HEK293 (cell line): ENCODE results near the gene ZC2HC1C.
A peak's percentile ranks its signal among the peaks of the same experiment; 100 is the strongest.

Experiments
- CTCF ChIP-seq: fragments of 450-650 bp; formaldehyde crosslinking; IDR thresholded peaks from 2 replicates; pipeline ENCODE4 v1.5.1; 2016; ENCODE audit warnings: missing biosample characterization, missing genetic modification characterization
- GLI4 ChIP-seq: fragments of 450-650 bp; formaldehyde crosslinking; IDR thresholded peaks from 2 replicates; pipeline ENCODE4 v1.5.1; 2016; ENCODE audit warnings: missing biosample characterization, missing genetic modification characterization
- GLIS2 ChIP-seq: fragments of 450-650 bp; formaldehyde crosslinking; IDR thresholded peaks from 2 replicates; pipeline ENCODE4 v1.5.1; 2016; ENCODE audit warnings: missing biosample characterization, missing genetic modification characterization
- MZF1 ChIP-seq: fragments of 450-650 bp; formaldehyde crosslinking; IDR thresholded peaks from 2 replicates; pipeline ENCODE4 v1.5.1; 2017; ENCODE audit warnings: missing biosample characterization, missing genetic modification characterization, borderline replicate concordance
- OVOL3 ChIP-seq: fragments of 450-650 bp; formaldehyde crosslinking; IDR thresholded peaks from 2 replicates; pipeline ENCODE4 v1.5.1; 2016; ENCODE audit warnings: missing biosample characterization, missing genetic modification characterization
- SALL2 ChIP-seq: fragments of 450-650 bp; formaldehyde crosslinking; IDR thresholded peaks from 2 replicates; pipeline ENCODE4 v1.5.0; 2017; ENCODE audit warnings: missing biosample characterization, mild to moderate bottlenecking, missing genetic modification characterization, borderline replicate concordance
- SP2 ChIP-seq: fragments of 450-650 bp; formaldehyde crosslinking; IDR thresholded peaks from 2 replicates; pipeline ENCODE4 v1.5.1; 2016; ENCODE audit warnings: missing biosample characterization, missing genetic modification characterization
- SP3 ChIP-seq: fragments of 450-650 bp; formaldehyde crosslinking; IDR thresholded peaks from 2 replicates; pipeline ENCODE4 v1.5.1; 2016; ENCODE audit warnings: missing biosample characterization, missing genetic modification characterization
- YY2 ChIP-seq: fragments of 450-650 bp; formaldehyde crosslinking; IDR thresholded peaks from 2 replicates; pipeline ENCODE4 v1.5.1; 2016; ENCODE audit warnings: missing biosample characterization, missing genetic modification characterization
- ZBTB1 ChIP-seq: fragments of 450-650 bp; formaldehyde crosslinking; IDR thresholded peaks from 2 replicates; pipeline ENCODE4 v1.5.1; 2016; ENCODE audit warnings: missing biosample characterization, missing genetic modification characterization
- ZBTB11 ChIP-seq: fragments of 450-650 bp; formaldehyde crosslinking; conservative IDR thresholded peaks from 2 replicates; pipeline ENCODE4 v1.5.1; 2016; ENCODE audit warnings: low read depth, missing biosample characterization, missing genetic modification characterization
- ZBTB17 ChIP-seq: fragments of 450-650 bp; formaldehyde crosslinking; IDR thresholded peaks from 2 replicates; pipeline ENCODE4 v1.5.1; 2016; ENCODE audit warnings: missing biosample characterization, missing genetic modification characterization
- ZBTB20 ChIP-seq: fragments of 450-650 bp; formaldehyde crosslinking; IDR thresholded peaks from 2 replicates; pipeline ENCODE4 v1.5.1; 2016; ENCODE audit warnings: missing biosample characterization, missing genetic modification characterization
- ZNF140 ChIP-seq: fragments of 450-650 bp; formaldehyde crosslinking; IDR thresholded peaks from 2 replicates; pipeline ENCODE4 v1.5.1; 2016; ENCODE audit warnings: missing biosample characterization, missing genetic modification characterization
- ZNF146 ChIP-seq: fragments of 450-650 bp; formaldehyde crosslinking; IDR thresholded peaks from 2 replicates; pipeline ENCODE4 v1.5.1; 2016; ENCODE audit warnings: missing biosample characterization, missing genetic modification characterization
- ZNF16 ChIP-seq: fragments of 450-650 bp; formaldehyde crosslinking; IDR thresholded peaks from 2 replicates; pipeline ENCODE4 v1.5.1; 2016; ENCODE audit warnings: low read depth, missing biosample characterization, missing genetic modification characterization
- ZNF202 ChIP-seq: fragments of 450-650 bp; formaldehyde crosslinking; IDR thresholded peaks from 2 replicates; pipeline ENCODE4 v1.5.1; 2016; ENCODE audit warnings: missing biosample characterization, missing genetic modification characterization, borderline replicate concordance
- ZNF292 ChIP-seq: fragments of 450-650 bp; formaldehyde crosslinking; IDR thresholded peaks from 2 replicates; pipeline ENCODE4 v1.5.1; 2016; ENCODE audit warnings: low read depth, missing biosample characterization, missing genetic modification characterization, borderline replicate concordance
- ZNF513 ChIP-seq: fragments of 450-650 bp; IDR thresholded peaks from 2 replicates; pipeline ENCODE4 v1.5.1; 2018; ENCODE audit warnings: missing biosample characterization, missing genetic modification characterization
- ZNF518A ChIP-seq: fragments of 450-650 bp; formaldehyde crosslinking; conservative IDR thresholded peaks from 2 replicates; pipeline ENCODE4 v1.5.1; 2016; ENCODE audit warnings: low read depth, missing biosample characterization, missing genetic modification characterization
- ZNF544 ChIP-seq: fragments of 450-650 bp; formaldehyde crosslinking; IDR thresholded peaks from 2 replicates; pipeline ENCODE4 v1.5.0; 2017; ENCODE audit warnings: missing biosample characterization, missing genetic modification characterization
- ZNF560 ChIP-seq: fragments of 450-650 bp; formaldehyde crosslinking; IDR thresholded peaks from 2 replicates; pipeline ENCODE4 v1.5.1; 2017; ENCODE audit warnings: missing biosample characterization, missing genetic modification characterization, borderline replicate concordance
- ZNF837 ChIP-seq: fragments of 450-650 bp; formaldehyde crosslinking; IDR thresholded peaks from 2 replicates; pipeline ENCODE4 v1.5.1; 2016; ENCODE audit warnings: missing biosample characterization, missing genetic modification characterization
- ZSCAN30 ChIP-seq: fragments of 450-650 bp; IDR thresholded peaks from 2 replicates; pipeline ENCODE4 v1.5.1; 2018; ENCODE audit warnings: missing biosample characterization, mild to moderate bottlenecking, missing genetic modification characterization, moderate library complexity
- TF ChIP-seq, protein P1 (sequence below): sonication (generic); formaldehyde crosslinking; IDR thresholded peaks from 2 replicates; pipeline ENCODE4 v1.8.1; 2022; ENCODE audit warnings: mild to moderate bottlenecking, moderate library complexity, missing genetic modification reagents
- TF ChIP-seq, protein P2 (sequence below): fragments of 450-650 bp; formaldehyde crosslinking; IDR thresholded peaks from 2 replicates; pipeline ENCODE4 v1.5.1; 2017; ENCODE audit warnings: missing biosample characterization, missing genetic modification characterization

Gene ZC2HC1C

DNA sequence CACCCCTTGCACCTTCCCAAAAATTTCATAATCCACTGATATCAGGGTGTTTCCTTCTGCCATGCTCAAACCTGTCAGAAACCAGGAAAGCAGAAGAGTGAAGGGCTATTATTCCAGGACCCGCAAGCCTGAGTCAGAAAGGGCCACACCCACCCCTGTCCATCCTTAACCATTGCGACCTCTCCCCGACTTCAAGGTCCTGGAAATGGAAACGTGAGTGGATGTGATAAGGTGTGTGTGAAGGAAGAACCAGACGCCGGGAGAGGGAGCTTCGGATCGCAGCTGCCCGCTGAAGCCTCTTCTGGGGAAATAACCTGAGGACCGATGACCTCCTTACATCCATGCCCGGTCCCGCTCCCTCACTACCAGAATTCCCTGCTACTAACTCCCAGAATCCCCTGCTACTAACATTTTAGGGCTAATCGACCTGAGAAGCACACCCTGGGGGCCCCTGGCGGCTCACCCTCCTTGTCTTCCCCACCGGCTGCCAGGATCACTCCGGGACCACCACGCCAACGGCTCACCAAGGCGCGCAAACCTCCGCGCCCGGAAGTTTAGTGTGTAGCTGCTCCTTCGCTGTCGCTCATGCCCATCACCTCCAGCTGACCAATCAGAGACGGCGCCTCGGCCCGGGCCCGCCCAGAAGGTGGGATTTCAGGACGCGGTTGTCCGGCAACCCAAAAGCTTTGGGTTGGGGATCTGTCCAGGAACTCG lies 5.8 kb upstream of the ZC2HC1C start, which contains the start of gene ACYP1 (continued):
- TF ChIP-seq CTCF (tag by site-specific recombination) (no peak; the same call in 1 of the 2 replicates), ZBTB20 (tag by site-specific recombination) (peak; percentile 26; the same call in 1 of the 2 replicates), ZNF292 (no peak), ZNF146 (tag by site-specific recombination) (no peak), ZNF513 (tag by site-specific recombination) (no peak), ZBTB11 (tag by site-specific recombination) (peak; percentile 69), OVOL3 (tag by site-specific recombination) (no peak), ZNF837 (tag by site-specific recombination) (no peak), YY2 (tag by site-specific recombination) (no peak), MZF1 (no peak), SP3 (tag by site-specific recombination) (peak; percentile 56), ZNF518A (no peak), ZBTB1 (tag by site-specific recombination) (no peak), ZNF560 (tag by site-specific recombination) (no peak), SP2 (peak; percentile 92), ZSCAN30 (peak; percentile 27; the same call in 1 of the 2 replicates), SALL2 (tag by site-specific recombination) (no peak), GLI4 (tag by site-specific recombination) (no peak), ZNF16 (tag by site-specific recombination) (no peak), GLIS2 (tag by site-specific recombination) (peak; percentile 78), ZBTB17 (tag by site-specific recombination) (peak; percentile 51), ZNF544 (tag by site-specific recombination) (no peak), ZNF202 (tag by site-specific recombination) (no peak), ZNF140 (tag by site-specific recombination) (no peak)
- TF ChIP-seq, protein P1, sequence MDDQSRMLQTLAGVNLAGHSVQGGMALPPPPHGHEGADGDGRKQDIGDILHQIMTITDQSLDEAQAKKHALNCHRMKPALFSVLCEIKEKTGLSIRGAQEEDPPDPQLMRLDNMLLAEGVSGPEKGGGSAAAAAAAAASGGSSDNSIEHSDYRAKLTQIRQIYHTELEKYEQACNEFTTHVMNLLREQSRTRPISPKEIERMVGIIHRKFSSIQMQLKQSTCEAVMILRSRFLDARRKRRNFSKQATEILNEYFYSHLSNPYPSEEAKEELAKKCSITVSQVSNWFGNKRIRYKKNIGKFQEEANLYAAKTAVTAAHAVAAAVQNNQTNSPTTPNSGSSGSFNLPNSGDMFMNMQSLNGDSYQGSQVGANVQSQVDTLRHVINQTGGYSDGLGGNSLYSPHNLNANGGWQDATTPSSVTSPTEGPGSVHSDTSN (CRISPR knock-in tag): peak; percentile 97
- TF ChIP-seq, protein P2, sequence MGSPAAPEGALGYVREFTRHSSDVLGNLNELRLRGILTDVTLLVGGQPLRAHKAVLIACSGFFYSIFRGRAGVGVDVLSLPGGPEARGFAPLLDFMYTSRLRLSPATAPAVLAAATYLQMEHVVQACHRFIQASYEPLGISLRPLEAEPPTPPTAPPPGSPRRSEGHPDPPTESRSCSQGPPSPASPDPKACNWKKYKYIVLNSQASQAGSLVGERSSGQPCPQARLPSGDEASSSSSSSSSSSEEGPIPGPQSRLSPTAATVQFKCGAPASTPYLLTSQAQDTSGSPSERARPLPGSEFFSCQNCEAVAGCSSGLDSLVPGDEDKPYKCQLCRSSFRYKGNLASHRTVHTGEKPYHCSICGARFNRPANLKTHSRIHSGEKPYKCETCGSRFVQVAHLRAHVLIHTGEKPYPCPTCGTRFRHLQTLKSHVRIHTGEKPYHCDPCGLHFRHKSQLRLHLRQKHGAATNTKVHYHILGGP (tag by site-specific recombination): no peak
